ENCODE data around the gene RFX3. TPM values are rescaled to one million over a fixed set of nuclear protein-coding genes. Genes with fewer than 3 reads are reported as not detected.

Gene RFX3
- total RNA-seq, 1 experiment from 2014 or later: 9.9 TPM

DNA sequence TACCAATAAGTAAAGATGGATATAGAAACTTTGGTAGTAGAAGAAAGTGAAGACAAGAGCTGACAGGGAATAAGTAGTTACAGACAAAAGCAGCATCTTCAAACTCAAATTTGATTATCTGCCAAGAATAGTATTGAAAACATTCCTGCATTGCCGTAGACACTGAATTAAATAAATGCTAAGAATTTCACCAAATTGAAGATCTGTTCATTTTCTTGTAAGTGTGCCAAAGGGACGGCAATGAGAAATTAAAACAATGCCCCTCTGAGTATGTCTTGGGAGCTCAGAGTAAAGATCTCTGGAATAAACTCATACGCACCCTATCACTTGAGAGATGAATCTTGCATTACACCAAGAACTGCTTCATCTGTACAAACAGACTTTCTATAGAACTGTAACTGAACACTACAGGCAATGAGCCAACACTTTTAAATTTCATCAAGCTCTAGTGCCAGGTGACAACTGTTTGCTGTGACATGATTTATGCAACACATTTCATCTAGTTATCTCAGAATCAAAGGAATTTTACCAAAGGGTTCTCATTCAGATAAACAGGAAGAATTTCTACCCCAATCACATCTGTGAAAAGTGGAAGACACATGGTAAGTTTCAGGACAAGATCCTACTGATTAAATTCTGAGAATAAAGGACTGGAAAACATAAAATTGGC is 66.9 kb downstream of the RFX3 start:
- no peak overlapping the region for H2BK5ac ChIP-seq (ENCODE audit: insufficient read length, low read length)
- H3K27ac Mint-ChIP-seq: no peak overlapping the region
- no CpG with 5 or more reads among the region's 3 CpGs for WGBS (ENCODE audit: extremely low coverage, insufficient read length, low lambda C conversion rate)

More for the DNA sequence above, 66.9 kb downstream of the RFX3 start:
- no peak overlapping the region for H4K91ac ChIP-seq (ENCODE audit: insufficient read length, low read depth, low read length)
- TF ChIP-seq, protein P1, sequence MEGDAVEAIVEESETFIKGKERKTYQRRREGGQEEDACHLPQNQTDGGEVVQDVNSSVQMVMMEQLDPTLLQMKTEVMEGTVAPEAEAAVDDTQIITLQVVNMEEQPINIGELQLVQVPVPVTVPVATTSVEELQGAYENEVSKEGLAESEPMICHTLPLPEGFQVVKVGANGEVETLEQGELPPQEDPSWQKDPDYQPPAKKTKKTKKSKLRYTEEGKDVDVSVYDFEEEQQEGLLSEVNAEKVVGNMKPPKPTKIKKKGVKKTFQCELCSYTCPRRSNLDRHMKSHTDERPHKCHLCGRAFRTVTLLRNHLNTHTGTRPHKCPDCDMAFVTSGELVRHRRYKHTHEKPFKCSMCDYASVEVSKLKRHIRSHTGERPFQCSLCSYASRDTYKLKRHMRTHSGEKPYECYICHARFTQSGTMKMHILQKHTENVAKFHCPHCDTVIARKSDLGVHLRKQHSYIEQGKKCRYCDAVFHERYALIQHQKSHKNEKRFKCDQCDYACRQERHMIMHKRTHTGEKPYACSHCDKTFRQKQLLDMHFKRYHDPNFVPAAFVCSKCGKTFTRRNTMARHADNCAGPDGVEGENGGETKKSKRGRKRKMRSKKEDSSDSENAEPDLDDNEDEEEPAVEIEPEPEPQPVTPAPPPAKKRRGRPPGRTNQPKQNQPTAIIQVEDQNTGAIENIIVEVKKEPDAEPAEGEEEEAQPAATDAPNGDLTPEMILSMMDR (conservative IDR thresholded peaks at IDR 0.05): no peak
- H3K79me2 ChIP-seq (ENCODE audit: insufficient read depth, low read length): no peaks in the 10 kb centered on the region
- H3T11ph ChIP-seq (ENCODE audit: low read length): no peak overlapping the region
- H3K4me2 ChIP-seq (ENCODE audit: insufficient read depth, insufficient read length, low read length): no peak overlapping the region
- H2BK20ac ChIP-seq (ENCODE audit: low read depth, low read length, poor library complexity, severe bottlenecking): no peak overlapping the region
- Mint-ChIP-seq H3K4me1 (peaks cover 6% of the 10 kb centered on the region in 2 experiments; a peak in 3 of 4 replicates), H3K36me3 (ENCODE audit: insufficient read depth in 1 of 3, low read depth in 3 of 3) (0 out of 7 replicates have a peak, but pooled peaks cover 0 to 7% (median 0%) of the 10 kb centered on the region in 3 experiments), H3K27me3 (ENCODE audit: low read depth) (no peaks in the 10 kb centered on the region), H3K9me3 (no peaks in the 10 kb centered on the region; a peak in 1 of 5 replicates), H3K4me3 (no peak overlapping the region)
- no peaks in the 10 kb centered on the region for H3K79me1 ChIP-seq (ENCODE audit: insufficient read depth, low read depth, low read length, poor library complexity, severe bottlenecking)
- no peak overlapping the region for H2BK15ac ChIP-seq (ENCODE audit: low read depth, low read length)
- H4K8ac ChIP-seq (replicated peaks; ENCODE audit: insufficient read length, low read depth, low read length): no peak overlapping the region
- H3K18ac ChIP-seq (ENCODE audit: insufficient read length, low read depth, low read length): no peak overlapping the region
- H2AK5ac ChIP-seq (ENCODE audit: insufficient read length, low read length): no peak overlapping the region
- H3K9ac ChIP-seq (ENCODE audit: extremely low read depth, insufficient read length, low read length): no peak overlapping the region
- H3K23ac ChIP-seq (ENCODE audit: insufficient read length, low read depth, low read length): no peak overlapping the region
- no peaks in the 10 kb centered on the region; the same call in 1 of the 2 replicates for H3K4me1 ChIP-seq (ENCODE audit: insufficient read depth, low read length)
- H3K27ac ChIP-seq (ENCODE audit: insufficient read length, low read depth, low read length): no peak overlapping the region
- H3K9me3 ChIP-seq (ENCODE audit: control insufficient read depth, low read depth, low read length): no peaks in the 10 kb centered on the region
- no peak overlapping the region for H2BK12ac ChIP-seq (ENCODE audit: insufficient read length, low read depth, low read length)
- H4K20me1 ChIP-seq (ENCODE audit: control insufficient read depth, insufficient read depth, insufficient read length): no peaks in the 10 kb centered on the region
- no peak overlapping the region for H3K56ac ChIP-seq (ENCODE audit: insufficient read length, low read depth, low read length)
- H2AFZ ChIP-seq (ENCODE audit: low read length): no peak overlapping the region
- H3K23me2 ChIP-seq (ENCODE audit: insufficient read length, low read depth, low read length, poor library complexity, severe bottlenecking): no peaks in the 10 kb centered on the region
- H2BK120ac ChIP-seq (ENCODE audit: low read depth, low read length, poor library complexity, severe bottlenecking): no peak overlapping the region
- no peak overlapping the region for H4K5ac ChIP-seq (ENCODE audit: insufficient read length, low read depth, low read length)
- H3K4ac ChIP-seq (ENCODE audit: low read depth, low read length): no peak overlapping the region
- H3K14ac ChIP-seq (ENCODE audit: insufficient read depth, low read length): no peak overlapping the region
- no peak for DNase-seq
- H3K27me3 ChIP-seq (ENCODE audit: insufficient read depth, low read length): no peaks in the 10 kb centered on the region

Data from H9 (cell line).